GM23248 (cell line): ENCODE data around the gene CCL13. TPM values are rescaled to one million over a fixed set of nuclear protein-coding genes. Genes with fewer than 3 reads are reported as not detected.

Experiments
- DNase-seq: peaks from one replicate; pipeline ENCODE4 v3.0.0-alpha.2; 2015
- H2AFZ ChIP-seq: fragments of 200-600 bp; sonication (generic); 2 replicates; pipeline ENCODE4 v1.6.1; 2016; ENCODE audit warnings: antibody characterized with exemption
- H3F3A ChIP-seq: fragments of 200-600 bp; sonication (generic); 2 replicates; pipeline ENCODE4 v1.6.1; 2016; ENCODE audit warnings: mild to moderate bottlenecking, antibody characterized with exemption, mixed run types; ENCODE audit not compliant: insufficient read depth
- H3K27ac ChIP-seq: fragments of 200-600 bp; sonication (generic); 2 replicates; pipeline ENCODE4 v1.5.1; 2016; ENCODE audit warnings: mild to moderate bottlenecking
- H3K27me3 ChIP-seq: fragments of 200-600 bp; sonication (generic); replicated peaks from 2 replicates; pipeline ENCODE4 v1.6.1; 2016; ENCODE audit warnings: mild to moderate bottlenecking; ENCODE audit not compliant: insufficient read depth
- H3K36me3 ChIP-seq: fragments of 200-600 bp; sonication (generic); 2 replicates; pipeline ENCODE4 v1.6.1; 2016; ENCODE audit warnings: low read depth, mild to moderate bottlenecking
- H3K4me1 ChIP-seq: fragments of 200-600 bp; sonication (generic); 2 replicates; pipeline ENCODE4 v1.6.1; 2016; ENCODE audit warnings: mild to moderate bottlenecking; ENCODE audit not compliant: insufficient read depth
- H3K4me2 ChIP-seq: fragments of 200-600 bp; sonication (generic); one replicate; pipeline ENCODE4 v1.6.1; 2016; ENCODE audit warnings: mild to moderate bottlenecking; ENCODE audit not compliant: unreplicated experiment
- H3K4me3 ChIP-seq: fragments of 200-600 bp; sonication (generic); 2 replicates; pipeline ENCODE4 v1.5.1; 2016; ENCODE audit warnings: mild to moderate bottlenecking
- H3K79me2 ChIP-seq: fragments of 200-600 bp; sonication (generic); 2 replicates; pipeline ENCODE4 v1.6.1; 2016; ENCODE audit warnings: mild to moderate bottlenecking; ENCODE audit not compliant: insufficient read depth
- H3K9ac ChIP-seq: fragments of 200-600 bp; sonication (generic); 2 replicates; pipeline ENCODE4 v1.6.1; 2016; ENCODE audit warnings: mild to moderate bottlenecking
- H3K9me2 ChIP-seq: fragments of 200-600 bp; sonication (generic); 2 replicates; pipeline ENCODE4 v1.6.1; 2016; ENCODE audit warnings: mixed run types, mild to moderate bottlenecking, moderate library complexity; ENCODE audit not compliant: insufficient read depth
- H3K9me3 ChIP-seq: fragments of 200-600 bp; sonication (generic); one replicate; pipeline ENCODE4 v1.6.1; 2017; ENCODE audit warnings: low read depth
- H4K20me1 ChIP-seq: fragments of 200-600 bp; sonication (generic); 2 replicates; pipeline ENCODE4 v1.6.0; 2016; ENCODE audit not compliant: insufficient read depth
- EZH2 ChIP-seq: fragments of 200-600 bp; sonication (generic); IDR thresholded peaks from 2 replicates; pipeline ENCODE4 v1.6.1; 2018; ENCODE audit warnings: antibody characterized with exemption, mild to moderate bottlenecking; ENCODE audit not compliant: insufficient read depth, poor library complexity, severe bottlenecking
- EZH2phosphoT487 ChIP-seq: fragments of 200-600 bp; sonication (generic); IDR thresholded peaks from 2 replicates; pipeline ENCODE4 v1.6.1; 2018; ENCODE audit warnings: antibody characterized with exemption, moderate library complexity, mild to moderate bottlenecking, low read depth; ENCODE audit not compliant: insufficient read depth
- WGBS, 2 experiments: methylation state at CpG; one replicate each; pipeline ENCODE4 v1.1.6; 2015 to 2017; ENCODE audit warnings: low lambda C conversion rate in 2 of 2, low coverage in 1 of 2; ENCODE audit errors: missing lambda C conversion rate in 2 of 2; 5-methylcytosine and 5-hydroxymethylcytosine counted together
- in situ Hi-C: fragments of 300-500 bp; cut with MboI; formaldehyde crosslinking; loops from 2 replicates; pipeline ENCODE4 v1.15.0; 2020
- polyA plus RNA-seq: library from polyadenylated mRNA; unstranded; fragments of >200 nt; fragmentation: Nextera tagmentation; extraction: Ambion mirVana; gene quantifications from 2 replicates; pipeline ENCODE4 v1.2.1, GENCODE V29; 2016
- total RNA-seq: library from RNA; depleted of rRNA; stranded (reverse); fragments of >200 nt; shearing (Covaris generic); gene quantifications from 2 replicates; pipeline ENCODE4 v1.2.3, GENCODE V29; 2014

CCL13 gene
- total and polyA plus RNA-seq, 2 experiments from 2014 or later: not detected

DNA sequence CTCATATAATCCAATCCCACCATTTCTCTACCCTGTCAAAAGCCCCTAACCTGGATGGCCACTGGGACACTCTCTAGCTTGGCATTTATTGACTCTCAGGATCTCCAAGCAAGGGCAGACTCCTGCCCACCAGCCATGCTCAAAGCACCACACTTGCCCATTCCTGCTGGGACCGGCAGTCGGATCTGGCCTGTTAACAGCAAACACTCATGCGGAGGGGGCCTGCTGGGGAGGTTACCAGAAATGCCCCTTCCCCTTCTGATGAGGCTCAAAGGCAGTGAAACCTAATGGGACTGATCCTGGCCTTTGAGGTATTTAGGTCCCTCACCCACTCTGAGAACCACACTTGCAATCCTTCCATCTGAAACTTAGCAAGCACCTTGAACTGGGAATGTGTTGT, 13.3 kb downstream of the CCL13 start:
- Histone ChIP-seq H2AFZ (no peak overlapping the region), H4K20me1 (no peaks in the 10 kb centered on the region), H3K4me3 (no peak overlapping the region), H3K36me3 (no peaks in the 10 kb centered on the region), H3K9me2 (no peaks in the 10 kb centered on the region), H3K27me3 (peaks cover 33% of the 10 kb centered on the region), H3K9ac (no peak overlapping the region), H3K4me1 (no peaks in the 10 kb centered on the region), H3K79me2 (no peaks in the 10 kb centered on the region), H3K4me2 (no peak overlapping the region), H3K27ac (no peak overlapping the region), H3K9me3 (no peaks in the 10 kb centered on the region), H3F3A (no peaks in the 10 kb centered on the region)
- 83 to 84% methylated on average over 3 of the region's 3 CpGs for WGBS, 2 experiments
- TF ChIP-seq EZH2phosphoT487 (no peak), EZH2 (no peak)
- in situ Hi-C loops: loop anchor here (10.0 kb wide), 1 partner anchor 175 kb away; no protein-coding TSS in a partner anchor
- no peak for DNase-seq

DNA sequence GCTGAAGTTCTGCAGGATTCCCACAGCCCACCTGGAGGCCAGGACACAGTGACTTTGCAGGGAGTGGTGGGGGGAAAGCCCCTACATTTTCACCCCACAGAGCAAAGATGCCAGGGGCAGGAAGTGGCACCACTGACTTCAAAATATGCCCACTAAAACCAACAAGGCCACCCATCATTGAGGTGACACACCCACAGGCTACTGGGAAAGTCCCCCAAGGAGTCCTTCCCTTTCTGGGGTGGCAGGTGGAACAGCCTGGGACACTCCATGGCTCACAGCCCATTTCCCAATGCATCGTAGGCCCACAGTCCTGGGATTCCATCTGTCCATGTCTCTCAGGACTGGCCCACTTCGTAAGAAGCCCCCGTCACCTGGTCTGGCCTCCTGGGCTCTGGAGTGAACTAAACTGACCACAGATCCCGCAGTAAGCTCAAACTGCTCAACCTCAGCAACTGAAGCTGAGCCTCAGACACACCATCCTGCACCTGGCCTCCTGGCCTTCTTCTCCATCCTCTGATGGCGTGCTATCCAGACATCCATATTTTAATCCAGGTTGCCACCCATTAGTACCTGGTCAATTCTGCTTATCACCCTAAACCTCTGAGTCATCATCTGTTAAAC, 14.2 kb downstream of the CCL13 start:
- WGBS, 2 experiments: 48 to 51% methylated on average over 5 of the region's 5 CpGs
- H3K9me2 ChIP-seq: no peaks in the 10 kb centered on the region
- H4K20me1 ChIP-seq: no peaks in the 10 kb centered on the region
- no peak overlapping the region for H2AFZ ChIP-seq
- H3K9me3 ChIP-seq: no peaks in the 10 kb centered on the region
- H3K4me2 ChIP-seq: no peak overlapping the region
- in situ Hi-C loops: no loop called here
- no peaks in the 10 kb centered on the region for H3K4me1 ChIP-seq
- no peaks in the 10 kb centered on the region for H3F3A ChIP-seq
- H3K27ac ChIP-seq: no peak overlapping the region
- no peak for TF ChIP-seq EZH2
- no peak for TF ChIP-seq EZH2phosphoT487
- no peak for DNase-seq
- no peaks in the 10 kb centered on the region for H3K79me2 ChIP-seq
- H3K4me3 ChIP-seq: no peak overlapping the region
- peaks cover 23% of the 10 kb centered on the region for H3K27me3 ChIP-seq
- H3K9ac ChIP-seq: no peak overlapping the region
- H3K36me3 ChIP-seq: no peaks in the 10 kb centered on the region

DNA sequence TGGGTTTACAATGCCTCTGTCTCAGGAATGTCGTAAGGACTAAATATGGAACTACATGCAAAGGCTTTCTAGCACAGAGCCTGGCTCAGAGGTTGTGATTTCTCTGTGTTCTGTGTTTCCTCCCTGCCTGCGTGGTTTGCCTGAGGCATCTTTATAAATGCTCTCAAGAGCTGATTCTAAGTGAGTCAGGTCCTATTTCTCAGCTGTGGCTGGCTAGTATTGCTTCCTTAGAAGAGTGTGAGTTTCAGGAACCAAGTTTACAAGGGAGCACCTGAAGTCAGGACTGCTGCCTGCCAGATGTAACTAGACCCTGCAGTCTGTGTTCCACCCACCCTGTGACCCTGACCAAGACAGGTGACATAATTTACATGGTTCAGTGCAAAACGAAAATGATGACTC, 14.7 kb downstream of the CCL13 start:
- no peaks in the 10 kb centered on the region for H3K9me2 ChIP-seq
- no peak overlapping the region for H2AFZ ChIP-seq
- TF ChIP-seq EZH2 (no peak), EZH2phosphoT487 (no peak)
- WGBS, 2 experiments: 37 to 38% methylated on average over 3 of the region's 3 CpGs
- H4K20me1 ChIP-seq: no peaks in the 10 kb centered on the region
- H3K79me2 ChIP-seq: no peaks in the 10 kb centered on the region
- H3K27ac ChIP-seq: no peak overlapping the region
- H3K27me3 ChIP-seq: peaks cover 21% of the 10 kb centered on the region
- peak; percentile 13 for DNase-seq
- no peak overlapping the region for H3K9ac ChIP-seq
- H3F3A ChIP-seq: no peaks in the 10 kb centered on the region
- no peak overlapping the region for H3K4me2 ChIP-seq
- H3K36me3 ChIP-seq: no peaks in the 10 kb centered on the region
- no peaks in the 10 kb centered on the region for H3K4me1 ChIP-seq
- H3K9me3 ChIP-seq: no peaks in the 10 kb centered on the region
- no peak overlapping the region for H3K4me3 ChIP-seq
- in situ Hi-C loops: no loop called here

DNA sequence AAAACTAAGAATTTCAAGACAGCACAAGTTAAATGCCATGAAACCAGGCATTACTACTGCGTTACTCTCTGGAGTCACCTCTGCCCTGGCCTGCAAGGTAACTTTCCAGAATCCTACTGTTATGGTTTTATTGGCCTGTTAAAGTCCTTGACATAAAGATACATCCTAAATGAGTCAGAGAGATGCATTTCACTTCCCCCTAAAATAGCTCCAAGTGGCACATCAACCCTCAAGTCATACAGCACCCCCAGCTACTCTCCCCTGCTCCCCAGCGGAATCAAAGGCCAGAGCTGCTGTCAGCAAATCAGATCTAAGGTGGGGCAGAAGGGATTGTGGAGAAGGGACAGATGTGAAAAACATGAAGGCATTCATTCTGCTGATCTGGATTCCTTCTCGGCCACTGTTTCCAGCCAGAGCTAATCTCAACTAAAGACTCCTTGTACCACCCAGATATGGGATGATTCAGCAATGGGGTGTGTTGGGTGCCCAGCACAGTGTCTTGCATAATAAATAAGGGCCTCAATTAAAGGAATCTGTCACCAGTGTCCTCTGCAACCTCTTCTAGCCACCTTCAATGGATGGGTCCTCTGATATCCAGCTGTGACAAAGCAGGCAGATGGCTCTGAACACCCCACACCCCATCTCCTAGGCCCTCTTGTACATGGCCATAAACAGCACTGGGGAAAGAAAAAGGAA, 15.3 kb downstream of the CCL13 start:
- no peak for DNase-seq
- Histone ChIP-seq H3K79me2 (no peaks in the 10 kb centered on the region), H4K20me1 (no peaks in the 10 kb centered on the region), H3K27me3 (peaks cover 15% of the 10 kb centered on the region), H3K4me1 (no peaks in the 10 kb centered on the region), H3K9ac (no peak overlapping the region), H3F3A (no peaks in the 10 kb centered on the region), H3K9me3 (no peaks in the 10 kb centered on the region), H3K4me3 (no peak overlapping the region), H2AFZ (no peak overlapping the region), H3K4me2 (no peak overlapping the region), H3K9me2 (no peaks in the 10 kb centered on the region), H3K27ac (no peak overlapping the region), H3K36me3 (no peaks in the 10 kb centered on the region)
- in situ Hi-C loops: no loop called here
- no peak for TF ChIP-seq EZH2phosphoT487
- TF ChIP-seq EZH2: no peak
- WGBS, 2 experiments: 34 to 52% methylated on average over 3 of the region's 3 CpGs
